ENCODE data around the gene GPR101.
"Not testable (repeated sequence)": the region's sequence is repeated elsewhere in the genome, so short reads cannot be mapped to it uniquely, and the experiment has no call there.

Gene GPR101

GRCh38 chrX:137025930-137026329 is 7.9 kb downstream of the GPR101 start:
- DNase-seq (ENCODE audit: low read depth): no peak

DNA sequence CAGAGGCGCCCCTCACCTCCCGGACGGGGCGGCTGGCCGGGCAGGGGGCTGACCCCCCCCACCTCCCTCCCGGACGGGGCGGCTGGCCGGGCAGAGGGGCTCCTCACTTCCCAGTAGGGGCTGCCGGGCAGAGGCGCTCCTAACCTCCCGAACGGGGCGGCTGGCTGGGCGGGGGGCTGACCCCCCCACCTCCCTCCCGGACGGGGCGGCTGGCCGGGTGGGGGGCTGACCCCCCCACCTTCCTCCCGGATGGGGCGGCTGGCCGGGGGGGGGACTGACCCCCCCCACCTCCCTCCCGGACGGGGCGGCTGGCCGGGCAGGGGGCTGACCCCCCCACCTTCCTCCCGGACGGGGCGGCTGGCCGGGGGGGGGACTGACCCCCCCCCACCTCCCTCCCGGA is 33.6 kb downstream of the GPR101 start:
- DNase-seq (ENCODE audit: low read depth): not testable (repeated sequence)

DNA sequence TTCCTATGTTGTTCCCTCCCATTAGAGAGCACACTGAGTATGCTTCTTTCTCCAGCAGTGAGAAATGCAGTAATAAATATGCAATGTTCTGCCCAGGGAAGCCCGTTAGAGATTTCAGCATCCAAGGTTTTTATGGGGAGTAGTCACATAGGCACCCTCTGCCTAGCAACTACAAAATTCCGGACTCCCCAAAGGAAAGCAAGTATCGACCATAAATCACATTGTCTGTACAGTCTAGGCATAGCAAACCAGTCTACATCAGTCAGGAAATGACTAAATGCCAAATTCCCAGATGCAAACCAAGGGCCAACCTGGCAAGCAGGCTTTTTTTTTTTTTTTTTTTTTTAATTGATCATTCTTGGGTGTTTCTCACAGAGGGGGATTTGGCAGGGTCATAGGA is 34.8 kb downstream of the GPR101 start:
- DNase-seq (ENCODE audit: low read depth): no peak

All from activated T-cell treated with anti-CD3 and anti-CD28 coated beads for 48 hours (primary cell).